MM.1S (cell line): ENCODE results near the gene APOH.

ENCODE experiments used
- DNase-seq: peaks from one replicate; pipeline ENCODE4 v3.0.0-alpha.2; 2015
- H2AFZ ChIP-seq: fragments of 300-600 bp; sonication (generic); 2 replicates; pipeline ENCODE4 v1.6.0; 2016; ENCODE audit warnings: antibody characterized with exemption, low read length
- H3F3A ChIP-seq: fragments of 300-600 bp; sonication (generic); 2 replicates; pipeline ENCODE4 v1.6.1; 2016; ENCODE audit warnings: mild to moderate bottlenecking, antibody characterized with exemption, low read length, moderate library complexity, mixed read lengths; ENCODE audit not compliant: insufficient read depth
- H3K27ac ChIP-seq: fragments of 300-600 bp; sonication (generic); 2 replicates; pipeline ENCODE4 v1.5.1; 2016; ENCODE audit warnings: mild to moderate bottlenecking, low read length
- H3K27me3 ChIP-seq: fragments of 300-600 bp; sonication (generic); replicated peaks from 2 replicates; pipeline ENCODE4 v1.6.0; 2016; ENCODE audit warnings: low read length; ENCODE audit not compliant: insufficient read depth
- H3K36me3 ChIP-seq: fragments of 300-600 bp; sonication (generic); replicated peaks from 2 replicates; pipeline ENCODE4 v1.6.1; 2016; ENCODE audit warnings: mild to moderate bottlenecking, low read length, mixed read lengths; ENCODE audit not compliant: insufficient read depth
- H3K4me1 ChIP-seq: fragments of 300-600 bp; sonication (generic); 2 replicates; pipeline ENCODE4 v1.6.1; 2016; ENCODE audit warnings: low read length, mixed read lengths
- H3K4me2 ChIP-seq: fragments of 300-600 bp; sonication (generic); 2 replicates; pipeline ENCODE4 v1.6.0; 2016; ENCODE audit warnings: low read depth, low read length
- H3K4me3 ChIP-seq: fragments of 300-600 bp; sonication (generic); 2 replicates; pipeline ENCODE4 v1.5.1; 2016; ENCODE audit warnings: low read length, mixed read lengths
- H3K79me2 ChIP-seq: fragments of 300-600 bp; sonication (generic); 2 replicates; pipeline ENCODE4 v1.6.1; 2016; ENCODE audit warnings: mixed run types, low read length, mixed read lengths
- H3K9ac ChIP-seq: fragments of 300-600 bp; sonication (generic); 2 replicates; pipeline ENCODE4 v1.6.1; 2016; ENCODE audit warnings: low read length, mixed read lengths
- H3K9me2 ChIP-seq: fragments of 300-600 bp; sonication (generic); replicated peaks from 2 replicates; pipeline ENCODE4 v1.6.1; 2016; ENCODE audit warnings: mild to moderate bottlenecking, low read length, mixed read lengths; ENCODE audit not compliant: insufficient read depth
- H3K9me3 ChIP-seq: fragments of 300-600 bp; sonication (generic); replicated peaks from 2 replicates; pipeline ENCODE4 v1.6.1; 2016; ENCODE audit warnings: mild to moderate bottlenecking, low read length, mixed read lengths; ENCODE audit not compliant: insufficient read depth
- H4K20me1 ChIP-seq: fragments of 300-600 bp; sonication (generic); 2 replicates; pipeline ENCODE4 v1.6.1; 2016; ENCODE audit warnings: mild to moderate bottlenecking, low read length, moderate library complexity, mixed read lengths; ENCODE audit not compliant: insufficient read depth
- EZH2 ChIP-seq: fragments of 300-600 bp; sonication (generic); optimal IDR thresholded peaks from 2 replicates; pipeline ENCODE3; 2017; ENCODE audit warnings: low read depth, mild to moderate bottlenecking, antibody characterized with exemption, low read length, mixed read lengths
- EZH2phosphoT487 ChIP-seq: fragments of 300-600 bp; sonication (generic); IDR thresholded peaks from 2 replicates; pipeline ENCODE4 v1.6.1; 2018; ENCODE audit warnings: antibody characterized with exemption, low read length
- TF ChIP-seq, protein P1 (sequence below): fragments of 300-600 bp; sonication (generic); IDR thresholded peaks from 2 replicates; pipeline ENCODE4 v1.5.1; 2016; ENCODE audit warnings: antibody characterized with exemption, low read length, mixed read lengths

The APOH gene

DNA sequence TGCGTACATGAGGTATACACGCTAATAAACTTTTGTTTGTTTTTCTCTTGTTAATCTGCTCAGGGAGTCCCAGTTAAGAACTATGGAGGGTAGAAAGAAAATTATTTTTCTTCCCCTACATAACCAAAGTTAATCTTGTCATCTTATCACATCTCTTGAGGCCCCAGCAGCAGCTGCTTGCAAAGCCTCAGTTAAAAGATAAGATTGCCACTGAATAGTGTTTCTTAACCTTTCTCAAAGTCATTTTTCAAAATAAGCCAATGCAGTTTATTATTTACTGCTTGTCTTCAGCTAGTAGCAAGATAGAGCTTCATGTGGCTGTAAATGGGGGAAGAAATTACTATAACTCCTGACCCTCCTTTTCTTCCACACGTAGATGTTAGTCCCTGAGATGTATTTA is 21.5 kb upstream of the APOH start:
- no peak overlapping the region for H2AFZ ChIP-seq
- H3K36me3 ChIP-seq, result no peaks in the 10 kb centered on the region
- no peaks in the 10 kb centered on the region for H3K9me2 ChIP-seq
- no peaks in the 10 kb centered on the region for H3K9me3 ChIP-seq
- H4K20me1 ChIP-seq, result no peaks in the 10 kb centered on the region
- TF ChIP-seq, protein P1, sequence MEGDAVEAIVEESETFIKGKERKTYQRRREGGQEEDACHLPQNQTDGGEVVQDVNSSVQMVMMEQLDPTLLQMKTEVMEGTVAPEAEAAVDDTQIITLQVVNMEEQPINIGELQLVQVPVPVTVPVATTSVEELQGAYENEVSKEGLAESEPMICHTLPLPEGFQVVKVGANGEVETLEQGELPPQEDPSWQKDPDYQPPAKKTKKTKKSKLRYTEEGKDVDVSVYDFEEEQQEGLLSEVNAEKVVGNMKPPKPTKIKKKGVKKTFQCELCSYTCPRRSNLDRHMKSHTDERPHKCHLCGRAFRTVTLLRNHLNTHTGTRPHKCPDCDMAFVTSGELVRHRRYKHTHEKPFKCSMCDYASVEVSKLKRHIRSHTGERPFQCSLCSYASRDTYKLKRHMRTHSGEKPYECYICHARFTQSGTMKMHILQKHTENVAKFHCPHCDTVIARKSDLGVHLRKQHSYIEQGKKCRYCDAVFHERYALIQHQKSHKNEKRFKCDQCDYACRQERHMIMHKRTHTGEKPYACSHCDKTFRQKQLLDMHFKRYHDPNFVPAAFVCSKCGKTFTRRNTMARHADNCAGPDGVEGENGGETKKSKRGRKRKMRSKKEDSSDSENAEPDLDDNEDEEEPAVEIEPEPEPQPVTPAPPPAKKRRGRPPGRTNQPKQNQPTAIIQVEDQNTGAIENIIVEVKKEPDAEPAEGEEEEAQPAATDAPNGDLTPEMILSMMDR, result no peak
- no peak for TF ChIP-seq EZH2
- no peak for TF ChIP-seq EZH2phosphoT487
- no peak overlapping the region for H3K9ac ChIP-seq
- H3F3A ChIP-seq, result peaks cover 7% of the 10 kb centered on the region
- H3K27me3 ChIP-seq, result no peaks in the 10 kb centered on the region
- no peaks in the 10 kb centered on the region for H3K79me2 ChIP-seq
- no peak overlapping the region for H3K4me2 ChIP-seq
- peaks cover 9% of the 10 kb centered on the region for H3K4me1 ChIP-seq
- H3K27ac ChIP-seq, result no peak overlapping the region
- DNase-seq, result no peak
- no peak overlapping the region for H3K4me3 ChIP-seq

DNA sequence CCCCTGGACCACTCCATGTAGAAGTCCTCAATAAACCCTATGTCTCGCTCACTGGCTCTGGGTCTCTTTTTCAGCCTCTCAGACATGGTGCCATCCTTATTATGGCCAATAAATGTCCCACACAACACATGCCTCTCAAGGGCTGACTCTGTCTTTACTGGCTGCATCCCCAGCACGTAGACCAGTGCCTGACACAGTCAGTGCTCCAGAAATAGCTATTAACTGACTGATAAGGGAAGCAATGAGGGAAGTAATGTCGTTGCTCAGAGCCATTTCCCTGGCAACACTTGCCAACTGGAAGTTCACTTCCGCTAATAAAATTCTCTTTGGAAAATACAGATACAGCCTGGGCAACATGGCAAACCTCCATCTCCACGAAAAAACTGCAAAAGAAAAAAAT is 19.1 kb upstream of the APOH start:
- no peak overlapping the region for H3K4me3 ChIP-seq
- no peaks in the 10 kb centered on the region for H3K9me3 ChIP-seq
- no peak overlapping the region for H3K9ac ChIP-seq
- no peaks in the 10 kb centered on the region for H3K36me3 ChIP-seq
- peaks cover 7% of the 10 kb centered on the region for H3F3A ChIP-seq
- TF ChIP-seq, protein P1, result no peak
- TF ChIP-seq EZH2 (no peak), EZH2phosphoT487 (no peak)
- no peak overlapping the region for H3K4me2 ChIP-seq
- H3K27ac ChIP-seq, result no peak overlapping the region
- DNase-seq, result no peak
- H2AFZ ChIP-seq, result no peak overlapping the region
- peaks cover 9% of the 10 kb centered on the region for H3K4me1 ChIP-seq
- H4K20me1 ChIP-seq, result no peaks in the 10 kb centered on the region
- H3K27me3 ChIP-seq, result no peaks in the 10 kb centered on the region
- H3K79me2 ChIP-seq, result no peaks in the 10 kb centered on the region
- H3K9me2 ChIP-seq, result no peaks in the 10 kb centered on the region

DNA sequence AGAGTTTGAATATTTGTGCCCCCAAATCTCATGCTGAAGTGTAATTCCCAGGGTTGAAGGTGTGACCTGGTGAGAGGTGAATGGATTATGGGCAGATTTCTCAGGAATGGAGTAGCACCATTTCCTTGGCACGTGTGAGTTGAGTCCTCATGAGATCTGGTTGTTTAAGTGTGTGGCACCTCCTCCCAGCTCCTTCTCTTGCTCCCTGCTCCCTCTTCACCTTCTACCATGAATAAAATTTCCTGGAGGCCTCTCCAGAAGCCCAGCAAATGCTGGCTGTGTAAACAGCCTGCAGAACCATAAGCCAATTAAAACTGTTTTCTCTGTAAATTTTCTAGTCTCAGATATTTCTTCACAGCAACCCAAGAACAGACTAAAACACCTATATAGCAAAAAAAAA is 12.6 kb upstream of the APOH start:
- no peaks in the 10 kb centered on the region for H3K79me2 ChIP-seq
- H3F3A ChIP-seq, result peaks cover 3% of the 10 kb centered on the region
- no peaks in the 10 kb centered on the region for H3K27me3 ChIP-seq
- TF ChIP-seq, protein P1, result no peak
- TF ChIP-seq EZH2phosphoT487 (no peak), EZH2 (no peak)
- no peaks in the 10 kb centered on the region for H3K9me2 ChIP-seq
- no peak overlapping the region for H3K4me3 ChIP-seq
- no peak overlapping the region for H3K27ac ChIP-seq
- DNase-seq, result no peak
- no peaks in the 10 kb centered on the region for H3K9me3 ChIP-seq
- H3K9ac ChIP-seq, result no peak overlapping the region
- H3K36me3 ChIP-seq, result no peaks in the 10 kb centered on the region
- peaks cover 4% of the 10 kb centered on the region for H3K4me1 ChIP-seq
- no peak overlapping the region for H2AFZ ChIP-seq
- no peaks in the 10 kb centered on the region for H4K20me1 ChIP-seq
- no peak overlapping the region for H3K4me2 ChIP-seq
